ENCODE results near the gene BLTP3A.
"Not testable (repeated sequence)": the region's sequence is repeated elsewhere in the genome, so short reads cannot be mapped to it uniquely, and the experiment has no call there.

The BLTP3A gene

GRCh38 chr6:34771727-34772126 lies 20.2 kb upstream of the BLTP3A start:
- TF ChIP-seq, protein P1, sequence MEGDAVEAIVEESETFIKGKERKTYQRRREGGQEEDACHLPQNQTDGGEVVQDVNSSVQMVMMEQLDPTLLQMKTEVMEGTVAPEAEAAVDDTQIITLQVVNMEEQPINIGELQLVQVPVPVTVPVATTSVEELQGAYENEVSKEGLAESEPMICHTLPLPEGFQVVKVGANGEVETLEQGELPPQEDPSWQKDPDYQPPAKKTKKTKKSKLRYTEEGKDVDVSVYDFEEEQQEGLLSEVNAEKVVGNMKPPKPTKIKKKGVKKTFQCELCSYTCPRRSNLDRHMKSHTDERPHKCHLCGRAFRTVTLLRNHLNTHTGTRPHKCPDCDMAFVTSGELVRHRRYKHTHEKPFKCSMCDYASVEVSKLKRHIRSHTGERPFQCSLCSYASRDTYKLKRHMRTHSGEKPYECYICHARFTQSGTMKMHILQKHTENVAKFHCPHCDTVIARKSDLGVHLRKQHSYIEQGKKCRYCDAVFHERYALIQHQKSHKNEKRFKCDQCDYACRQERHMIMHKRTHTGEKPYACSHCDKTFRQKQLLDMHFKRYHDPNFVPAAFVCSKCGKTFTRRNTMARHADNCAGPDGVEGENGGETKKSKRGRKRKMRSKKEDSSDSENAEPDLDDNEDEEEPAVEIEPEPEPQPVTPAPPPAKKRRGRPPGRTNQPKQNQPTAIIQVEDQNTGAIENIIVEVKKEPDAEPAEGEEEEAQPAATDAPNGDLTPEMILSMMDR (IDR thresholded peaks at IDR 0.05; ENCODE audit: borderline replicate concordance, insufficient read depth, low read depth, low read length) = no peak
- no peak overlapping the region for H3K4me3 ChIP-seq (ENCODE audit: low read depth, low read length)

DNA sequence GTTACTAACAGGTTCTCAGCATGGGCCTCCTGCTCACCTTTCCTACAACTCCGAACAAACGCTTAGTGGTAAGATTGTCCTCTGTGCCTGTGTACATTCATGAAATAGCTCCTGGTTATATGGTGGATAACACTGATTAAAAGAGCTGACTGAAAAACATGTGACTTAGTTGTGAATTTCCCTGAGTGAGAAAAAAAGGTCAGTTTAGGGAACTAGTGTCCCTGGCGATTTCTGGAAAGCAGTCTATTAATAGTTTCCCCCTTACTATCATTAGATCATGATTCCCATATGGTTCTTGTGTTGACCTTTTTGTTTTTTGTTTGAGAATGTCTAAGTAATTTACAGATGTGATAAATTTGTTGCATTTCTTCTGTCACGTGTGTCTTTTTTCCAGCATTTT lies 18.9 kb upstream of the BLTP3A start:
- TF ChIP-seq, protein P1 (IDR thresholded peaks at IDR 0.05; ENCODE audit: borderline replicate concordance, insufficient read depth, low read depth, low read length) = no peak
- no peak overlapping the region for H3K4me3 ChIP-seq (ENCODE audit: low read depth, low read length)

- H3K4me3 ChIP-seq (ENCODE audit: low read depth, low read length) = no peak overlapping the region
- TF ChIP-seq, protein P1 (IDR thresholded peaks at IDR 0.05; ENCODE audit: borderline replicate concordance, insufficient read depth, low read depth, low read length) = no peak
Measured at GRCh38 chr6:34773916-34774315, 18.0 kb upstream of the BLTP3A start.

GRCh38 chr6:34774967-34775366 lies 16.9 kb upstream of the BLTP3A start:
- TF ChIP-seq, protein P1 (IDR thresholded peaks at IDR 0.05; ENCODE audit: borderline replicate concordance, insufficient read depth, low read depth, low read length) = no peak
- H3K4me3 ChIP-seq (ENCODE audit: low read depth, low read length) = no peak overlapping the region

- H3K4me3 ChIP-seq (ENCODE audit: low read depth, low read length) = not testable (repeated sequence)
Measured at GRCh38 chr6:34785375-34785774, 6.5 kb upstream of the BLTP3A start.

GRCh38 chr6:34787152-34787551 lies 4.7 kb upstream of the BLTP3A start:
- not testable (repeated sequence) for H3K4me3 ChIP-seq (ENCODE audit: low read depth, low read length)

- no peak overlapping the region for H3K4me3 ChIP-seq (ENCODE audit: low read depth, low read length)
- TF ChIP-seq, protein P1 (IDR thresholded peaks at IDR 0.05; ENCODE audit: borderline replicate concordance, insufficient read depth, low read depth, low read length) = no peak
Measured at GRCh38 chr6:34788111-34788510, 3.8 kb upstream of the BLTP3A start.

GRCh38 chr6:34791164-34791700 lies 651 bp upstream of the BLTP3A start:
- peak overlapping the region; percentile 72 for H3K4me3 ChIP-seq (ENCODE audit: low read depth, low read length)
- TF ChIP-seq, protein P1 (IDR thresholded peaks at IDR 0.05; ENCODE audit: borderline replicate concordance, insufficient read depth, low read depth, low read length) = no peak

Measured in GM12875 (cell line).